Fibroblast of lung (primary cell): ENCODE data around the gene RGS2. TPM values are rescaled to one million over a fixed set of nuclear protein-coding genes. Genes with fewer than 3 reads are reported as not detected.

ENCODE experiments used
- DNase-seq, 2 donors: peaks; one replicate each; pipeline versions ENCODE4 v3.0.0 to v3.0.0-alpha.2; 2010; ENCODE audit warnings: low read depth in 2 of 2
- H2AFZ ChIP-seq: 2 replicates; pipeline ENCODE4 v1.5.1; 2012; ENCODE audit warnings: low read length, control low read depth, inconsistent platforms
- H3K27ac ChIP-seq: 2 replicates; pipeline ENCODE4 v1.5.1; 2011; ENCODE audit warnings: low read length, control low read depth; ENCODE audit not compliant: insufficient read depth
- H3K27me3 ChIP-seq: 2 replicates; pipeline ENCODE4 v1.5.1; 2011; ENCODE audit warnings: mild to moderate bottlenecking, low read length; ENCODE audit not compliant: control insufficient read depth, insufficient read depth
- H3K36me3 ChIP-seq: 2 replicates; pipeline ENCODE4 v1.5.1; 2011; ENCODE audit warnings: low read length; ENCODE audit not compliant: control insufficient read depth, insufficient read depth
- H3K4me1 ChIP-seq: 2 replicates; pipeline ENCODE4 v1.5.1; 2011; ENCODE audit warnings: low read length; ENCODE audit not compliant: control insufficient read depth, insufficient read depth; ENCODE audit errors: extremely low read depth
- H3K4me2 ChIP-seq: 2 replicates; pipeline ENCODE4 v1.5.1; 2011; ENCODE audit warnings: low read length, control low read depth; ENCODE audit not compliant: insufficient read depth; ENCODE audit errors: extremely low read depth
- H3K4me3 ChIP-seq, 4 experiments: fragments of 200-600 bp in 1 of 4; sonication (generic) in 1 of 4; replicated peaks in 1 of 4; 2 replicates each; pipeline ENCODE4 v1.5.1; 2011 to 2016; ENCODE audit warnings: low read length in 4 of 4, low read depth in 3 of 4, mild to moderate bottlenecking in 3 of 4, control low read depth in 2 of 4, inconsistent platforms in 1 of 4, mixed read lengths in 1 of 4; ENCODE audit not compliant: insufficient read depth in 1 of 4; ENCODE audit errors: control extremely low read depth in 1 of 4
- H3K79me2 ChIP-seq: 2 replicates; pipeline ENCODE4 v1.5.1; 2012; ENCODE audit warnings: mild to moderate bottlenecking, low read length, inconsistent platforms; ENCODE audit not compliant: control insufficient read depth, insufficient read depth
- H3K9ac ChIP-seq: 2 replicates; pipeline ENCODE4 v1.5.1; 2011; ENCODE audit warnings: mild to moderate bottlenecking, low read length, control low read depth; ENCODE audit not compliant: insufficient read depth
- H3K9me3 ChIP-seq: 2 replicates; pipeline ENCODE4 v1.5.1; 2012; ENCODE audit warnings: low read depth, low read length; ENCODE audit not compliant: control insufficient read depth, insufficient read depth
- H4K20me1 ChIP-seq: 2 replicates; pipeline ENCODE4 v1.5.1; 2011; ENCODE audit warnings: low read length; ENCODE audit not compliant: control insufficient read depth, insufficient read depth; ENCODE audit errors: extremely low read depth
- CTCF ChIP-seq, 2 donors: IDR thresholded peaks in 1 of 2; conservative IDR thresholded peaks in 1 of 2; 1 replicate in 1 of 2; 2 replicates in 1 of 2; pipeline ENCODE4 v1.5.1; 2011 to 2012; ENCODE audit warnings: low read length in 2 of 2, control low read depth in 1 of 2, inconsistent platforms in 1 of 2, low read depth in 1 of 2, mild to moderate bottlenecking in 1 of 2
- EZH2 ChIP-seq: IDR thresholded peaks from 2 replicates; pipeline ENCODE4 v1.5.1; 2012; ENCODE audit warnings: low read length, control low read depth, mild to moderate bottlenecking; ENCODE audit errors: missing control alignments
- polyA plus RNA-seq, 2 donors: library from polyadenylated mRNA; depleted of rRNA in 1 of 2; stranded (reverse) in 1 of 2; unstranded in 1 of 2; fragments of >200 nt; gene quantifications; 2 replicates each; pipeline ENCODE4 v1.2.1, GENCODE V29; 2011 to 2012; ENCODE audit warnings: missing spikeins in 1 of 2
- total RNA-seq: library from RNA; depleted of rRNA; stranded (reverse); fragments of >200 nt; gene quantifications from 2 replicates; pipeline ENCODE4 v1.2.1, GENCODE V29; 2014

RGS2 gene
- total and polyA plus RNA-seq, 2 donors (not counting 1 experiment from before 2014, with no cell fraction given) = 31.7 to 43.9 TPM

- Histone ChIP-seq H3K79me2 (no peaks in the 10 kb centered on the region), H3K36me3 (no peaks in the 10 kb centered on the region), H2AFZ (no peak overlapping the region), H3K27ac (no peak overlapping the region), H3K4me3 (no peak overlapping the region), H3K9ac (no peak overlapping the region), H3K27me3 (no peaks in the 10 kb centered on the region), H3K4me1 (no peaks in the 10 kb centered on the region), H4K20me1 (no peaks in the 10 kb centered on the region), H3K4me2 (no peak overlapping the region), H3K9me3 (no peaks in the 10 kb centered on the region)
- peak in 1 of 2 donors; percentile 32 for DNase-seq
- TF ChIP-seq EZH2 (no peak), CTCF (conservative IDR thresholded peaks at IDR 0.05 in 1 of 2, IDR thresholded peaks at IDR 0.05 in 1 of 2; ENCODE audit: low read depth in 1 of 2, low read length in 2 of 2) (no peak)
Measured at GRCh38 chr1:192824511-192824910, 15.7 kb downstream of the RGS2 start.

- Histone ChIP-seq H3K9me3 (no peaks in the 10 kb centered on the region), H3K4me2 (no peak overlapping the region)
- peak in 1 of 2 donors; percentile 90 for DNase-seq
Measured at GRCh38 chr1:192826791-192827546, 18.1 kb downstream of the RGS2 start.

More at GRCh38 chr1:192826791-192827546, 18.1 kb downstream of the RGS2 start:
- Histone ChIP-seq H3K27ac (no peak overlapping the region), H3K27me3 (no peaks in the 10 kb centered on the region), H2AFZ (no peak overlapping the region), H3K4me3 (no peak overlapping the region), H4K20me1 (no peaks in the 10 kb centered on the region), H3K36me3 (no peaks in the 10 kb centered on the region), H3K9ac (no peak overlapping the region), H3K79me2 (no peaks in the 10 kb centered on the region), H3K4me1 (no peaks in the 10 kb centered on the region)
- TF ChIP-seq EZH2 (no peak), CTCF (conservative IDR thresholded peaks at IDR 0.05 in 1 of 2, IDR thresholded peaks at IDR 0.05 in 1 of 2; ENCODE audit: low read depth in 1 of 2, low read length in 2 of 2) (no peak)
